ENCODE measurements around the gene KRTAP25-1.

Gene KRTAP25-1, protein sequence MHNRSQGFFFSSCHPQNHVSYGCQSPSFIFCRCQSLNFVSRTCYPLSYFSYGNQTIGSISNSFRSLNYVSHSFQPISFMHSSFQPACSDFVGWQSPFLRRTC

DNA sequence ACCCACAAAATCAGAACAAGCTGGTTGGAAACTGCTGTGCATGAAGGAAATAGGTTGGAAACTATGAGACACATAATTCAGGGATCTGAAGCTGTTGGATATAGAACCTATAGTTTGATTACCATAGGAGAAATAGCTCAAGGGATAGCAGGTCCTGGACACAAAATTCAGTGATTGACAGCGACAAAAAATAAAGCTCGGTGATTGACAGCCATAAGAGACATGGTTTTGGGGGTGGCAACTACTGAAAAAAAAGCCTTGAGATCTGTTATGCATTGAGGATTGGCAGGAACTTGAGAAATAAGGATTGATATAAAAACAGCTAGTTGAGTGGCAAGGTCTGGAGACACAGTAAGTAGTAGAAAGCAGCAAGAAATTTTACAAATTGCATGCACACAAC, at the start of gene KRTAP25-1:
KRTAP25-1 (minus strand) TSS at position 300 of the 400 bp plus-strand sequence; CDS start at position 276, 24 bp downstream.
- DNase-seq (ENCODE audit: low read depth in 2 of 2): no peak

GRCh38 chr21:30338717-30339116, 49.4 kb upstream of the KRTAP25-1 start:
- no peak for DNase-seq (ENCODE audit: low read depth in 2 of 2)

GRCh38 chr21:30337772-30338171, 48.5 kb upstream of the KRTAP25-1 start:
- DNase-seq (ENCODE audit: low read depth in 2 of 2): no peak

GRCh38 chr21:30337276-30337744, 48.0 kb upstream of the KRTAP25-1 start, which contains the start of gene KRTAP27-1:
Gene KRTAP27-1, minus strand, starts transcription at chr21:30337694. Its CDS starts 26 bp downstream, at chr21:30337668.
- DNase-seq (ENCODE audit: low read depth in 2 of 2): no peak

DNA sequence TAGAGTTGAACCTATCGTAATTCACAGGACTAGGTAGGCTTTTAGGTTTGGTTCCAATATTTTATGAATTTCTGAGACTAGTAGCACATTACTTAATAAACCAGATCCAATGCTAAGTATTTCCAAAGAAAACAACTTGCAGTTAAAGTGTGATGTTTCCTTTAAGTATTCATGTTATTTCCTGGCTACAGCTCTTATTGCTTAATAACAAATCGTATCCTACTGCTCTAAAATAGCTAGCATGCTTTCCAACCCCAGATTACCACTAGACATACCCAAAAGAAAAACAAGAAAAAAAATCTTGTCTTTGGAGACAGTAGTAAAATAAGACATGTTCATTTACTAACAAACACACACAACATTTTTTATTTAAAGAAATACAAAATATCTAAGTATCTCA, 47.3 kb upstream of the KRTAP25-1 start:
- no peak for DNase-seq (ENCODE audit: low read depth in 2 of 2)

DNA sequence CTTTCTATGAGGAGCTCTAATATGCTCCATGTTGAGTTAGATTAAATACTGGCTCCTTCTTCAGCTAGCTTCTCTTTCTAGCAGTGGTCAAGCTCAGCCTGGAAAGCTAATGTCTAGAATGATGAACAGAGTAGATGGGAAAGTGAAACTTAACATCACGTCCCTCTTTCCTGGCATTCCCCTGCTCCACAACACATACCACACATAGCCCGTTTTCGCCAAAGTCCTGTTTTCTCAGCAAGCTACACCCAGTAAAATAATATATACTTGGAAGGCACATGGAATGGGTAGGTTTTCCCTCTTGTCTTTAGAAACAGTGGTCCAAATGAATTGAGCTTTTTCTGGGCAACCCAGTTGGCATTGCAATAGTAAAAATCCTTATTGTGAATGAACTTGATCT, 44.4 kb upstream of the KRTAP25-1 start:
- no peak for DNase-seq (ENCODE audit: low read depth in 2 of 2)

DNA sequence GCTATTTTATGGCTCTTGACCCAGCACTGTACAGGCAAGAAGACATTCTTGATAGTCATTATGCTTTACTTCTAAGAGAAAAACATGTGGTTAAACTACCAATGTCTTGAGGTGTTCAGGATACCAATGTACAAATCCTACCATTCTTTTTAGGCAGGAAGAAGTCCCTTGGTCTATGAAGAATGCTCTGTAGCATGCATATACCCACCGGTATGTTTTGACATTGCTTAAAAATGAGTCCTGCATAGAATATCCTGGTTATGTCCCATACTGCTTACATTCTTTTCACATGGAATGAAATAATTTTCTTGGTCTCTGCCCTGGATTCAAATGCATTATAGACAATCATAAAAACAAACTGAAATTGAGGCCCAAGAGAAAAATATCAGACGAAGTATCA, 43.4 kb upstream of the KRTAP25-1 start:
- DNase-seq (ENCODE audit: low read depth in 2 of 2): no peak

- DNase-seq (ENCODE audit: low read depth in 2 of 2): no peak
Observed at GRCh38 chr21:30329203-30329875, 40.0 kb upstream of the KRTAP25-1 start.

DNA sequence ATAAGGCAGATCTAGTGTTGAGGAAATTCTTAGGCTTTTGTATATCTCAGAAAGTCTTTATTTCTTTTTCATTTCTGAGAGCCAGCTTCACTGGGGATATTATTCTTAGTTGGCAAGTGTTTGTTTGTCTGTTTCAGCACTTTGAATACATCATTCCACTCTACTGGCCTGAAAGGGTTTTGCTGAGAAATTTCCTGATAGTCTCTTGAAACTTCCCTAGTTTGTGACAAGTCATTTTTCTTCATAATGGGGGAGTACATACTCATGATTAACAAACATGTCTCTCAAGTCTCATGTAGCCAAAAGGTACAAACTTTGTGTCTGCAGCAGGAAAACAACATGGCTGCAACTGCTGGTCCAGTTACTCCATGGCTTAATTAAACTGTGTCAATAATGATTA, 37.1 kb upstream of the KRTAP25-1 start:
- no peak for DNase-seq (ENCODE audit: low read depth in 2 of 2)

GRCh38 chr21:30320215-30320614, 30.9 kb upstream of the KRTAP25-1 start, which contains the start of gene KRTAP26-1:
Gene KRTAP26-1, minus strand, starts transcription at chr21:30320315. Its CDS starts 280 bp downstream, at chr21:30320035.
- no peak for DNase-seq (ENCODE audit: low read depth in 2 of 2)

DNA sequence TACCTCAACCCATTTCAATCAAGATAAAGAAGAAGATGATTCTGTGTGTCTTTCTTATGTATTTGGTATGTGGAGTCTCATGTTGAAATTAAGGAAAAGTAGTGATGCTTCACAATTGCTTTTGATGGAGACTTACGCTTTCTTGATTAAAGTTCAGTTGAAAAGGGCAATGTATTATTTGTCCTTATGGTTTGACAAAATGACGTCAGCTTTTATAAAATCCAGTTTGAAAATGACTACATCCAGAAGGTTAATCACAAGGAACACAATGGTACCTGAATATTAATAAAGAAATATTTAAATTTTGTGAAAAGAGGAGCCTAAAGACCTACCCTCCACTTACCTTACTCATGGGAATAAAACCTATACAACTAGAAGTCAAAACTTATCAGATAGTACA, 26.4 kb upstream of the KRTAP25-1 start:
- DNase-seq (ENCODE audit: low read depth in 2 of 2): no peak

- no peak for DNase-seq (ENCODE audit: low read depth in 2 of 2)
Observed at GRCh38 chr21:30306884-30307283, 17.6 kb upstream of the KRTAP25-1 start.

GRCh38 chr21:30305136-30305535, 15.8 kb upstream of the KRTAP25-1 start:
- DNase-seq (ENCODE audit: low read depth in 2 of 2): no peak

GRCh38 chr21:30282850-30283249, 6.5 kb downstream of the KRTAP25-1 start, which contains the start of gene KRTAP24-1:
Gene KRTAP24-1, minus strand, starts transcription at chr21:30282950. Its CDS starts 18 bp downstream, at chr21:30282932.
- DNase-seq (ENCODE audit: low read depth in 2 of 2): no peak

- DNase-seq (ENCODE audit: low read depth in 2 of 2): no peak
Observed at GRCh38 chr21:30271611-30272010, 17.7 kb downstream of the KRTAP25-1 start.

GRCh38 chr21:30271156-30271555, 18.2 kb downstream of the KRTAP25-1 start:
- no peak for DNase-seq (ENCODE audit: low read depth in 2 of 2)

DNA sequence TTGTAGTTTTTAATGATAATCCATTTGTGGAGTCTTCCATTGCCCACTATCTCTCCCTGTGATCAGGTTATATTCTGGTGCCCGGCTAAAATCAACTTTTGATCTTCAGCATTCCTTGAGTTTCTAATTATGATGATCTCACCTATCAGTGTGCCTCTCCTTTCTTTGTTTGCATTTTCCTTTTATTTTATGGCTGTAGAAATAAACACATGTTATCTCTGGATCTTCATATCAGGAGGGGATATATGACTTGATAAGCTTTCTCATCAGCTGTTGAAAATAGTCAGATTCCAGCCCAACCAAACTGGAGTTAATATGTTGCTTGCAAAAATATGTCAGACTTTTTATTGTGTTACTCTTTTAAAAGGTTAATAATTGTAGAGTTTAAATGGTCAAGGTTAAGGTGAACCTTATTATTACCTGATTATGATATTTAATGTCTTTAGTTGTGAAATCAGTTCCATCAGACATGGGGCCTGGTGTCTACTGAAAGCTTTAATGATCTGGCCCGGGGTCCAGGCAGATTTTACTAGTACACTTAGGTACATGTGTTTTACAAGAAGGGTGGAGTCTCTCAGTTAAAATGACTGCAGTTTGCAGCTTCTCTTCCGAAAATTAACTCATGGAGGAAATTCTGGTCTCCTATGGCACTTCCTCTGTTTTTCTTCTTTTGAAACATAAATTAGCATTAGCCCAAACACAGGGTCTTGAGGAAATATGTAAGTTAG, 19.3 kb downstream of the KRTAP25-1 start:
- no peak for DNase-seq (ENCODE audit: low read depth in 2 of 2)

GRCh38 chr21:30268608-30269197, 20.6 kb downstream of the KRTAP25-1 start:
- DNase-seq (ENCODE audit: low read depth in 2 of 2): no peak

- DNase-seq (ENCODE audit: low read depth in 2 of 2): no peak
Observed at GRCh38 chr21:30257773-30258172, 31.5 kb downstream of the KRTAP25-1 start.

DNA sequence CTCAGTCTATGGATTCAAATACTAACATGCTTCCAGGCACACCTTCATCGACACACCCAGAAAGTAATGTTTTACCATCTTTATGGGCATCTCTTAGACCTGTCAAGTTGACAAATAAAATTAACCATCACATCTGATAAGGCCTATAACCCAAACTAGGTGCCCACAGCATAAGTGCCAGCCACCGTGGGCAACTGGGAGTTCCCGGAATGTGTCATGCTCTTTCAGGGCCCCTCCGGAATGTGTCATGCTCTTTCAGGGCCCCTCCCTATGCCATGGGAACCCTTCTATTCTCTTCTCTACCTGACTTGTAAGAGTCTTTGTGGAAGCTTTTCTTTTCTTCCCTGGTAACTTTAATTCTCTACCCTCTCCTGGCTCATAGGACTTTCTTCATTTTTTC, 33.2 kb downstream of the KRTAP25-1 start:
- DNase-seq (ENCODE audit: low read depth in 2 of 2): no peak

DNA sequence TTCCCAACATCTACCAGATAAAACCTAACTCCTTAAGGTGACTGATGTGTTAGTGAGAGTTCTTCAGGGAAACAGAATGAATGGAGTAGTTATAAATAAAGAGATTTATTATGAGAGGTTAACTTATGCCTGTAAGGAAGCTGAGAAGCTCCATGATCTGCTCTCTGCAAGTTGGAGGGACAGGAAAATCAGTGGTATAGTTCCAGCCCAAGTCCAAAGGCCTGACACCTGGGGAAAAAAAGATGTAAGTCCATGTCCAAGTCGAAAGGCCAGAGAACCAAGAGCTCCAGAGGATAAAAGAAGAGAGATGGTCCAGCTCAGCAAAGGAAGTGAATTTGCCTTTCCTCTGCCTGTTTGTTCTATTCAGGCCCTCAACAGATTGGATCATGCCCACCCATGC, 33.6 kb downstream of the KRTAP25-1 start:
- no peak for DNase-seq (ENCODE audit: low read depth in 2 of 2)

DNA sequence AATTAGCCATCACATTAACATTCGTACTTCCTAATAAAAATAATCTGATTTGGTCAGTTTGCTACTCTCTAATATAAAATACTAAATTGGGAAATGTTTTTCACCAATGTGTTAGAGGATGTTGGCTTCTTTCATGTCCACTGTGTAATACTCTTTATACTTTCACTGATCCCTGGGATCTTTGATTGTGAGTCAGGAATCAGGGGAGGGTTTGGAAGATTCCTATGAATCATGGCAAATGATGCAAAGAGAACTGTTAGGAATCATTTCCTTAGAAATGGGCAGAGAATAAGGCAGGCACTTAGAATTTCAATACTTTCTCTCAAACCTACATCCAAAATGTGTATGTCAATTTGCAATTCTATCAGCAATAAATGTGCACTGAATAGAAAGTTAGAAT, 37.5 kb downstream of the KRTAP25-1 start:
- DNase-seq (ENCODE audit: low read depth in 2 of 2): no peak
